H1 (cell line): ENCODE data around the gene AGAP1. TPM values are rescaled to one million over a fixed set of nuclear protein-coding genes. Genes with fewer than 3 reads are reported as not detected.
A peak's percentile ranks its signal among the peaks of the same experiment; 100 is the strongest.

Experiments used
- CTCF ChIA-PET: fragments of 300-600 bp; sonication (Branson Sonifier 250); formaldehyde crosslinking; loops from one replicate; lab custom pipeline; 2021; ENCODE audit not compliant: partially characterized antibody; lab: Charles Lee
- POLR2A ChIA-PET: fragments of 300-600 bp; sonication (Branson Sonifier 250); formaldehyde crosslinking; loops from one replicate; lab custom pipeline; 2021; ENCODE audit warnings: inconsistent platforms; ENCODE audit not compliant: partially characterized antibody; lab: Charles Lee
- DNase-seq, 2 experiments: peaks; one replicate each; pipeline versions ENCODE4 v3.0.0 to v3.0.0-alpha.2; 2010 to 2022; ENCODE audit warnings: low spot score in 2 of 2, low read depth in 1 of 2, mixed read lengths in 1 of 2
- FAIRE-seq: peaks from 2 replicates; lab custom pipeline; 2011; peaks lifted over from hg19 to GRCh38; lab: Jason Lieb, UNC
- H2AFZ ChIP-seq: 2 replicates; pipeline ENCODE4 v1.8.1; 2012; ENCODE audit warnings: low read length, inconsistent platforms
- H2AK5ac ChIP-seq: 2 replicates; pipeline ENCODE4 v1.6.1; 2013; ENCODE audit warnings: low read depth, low read length
- H2BK120ac ChIP-seq: replicated peaks from 2 replicates; pipeline ENCODE3; 2013; ENCODE audit warnings: low read depth, low read length, inconsistent platforms
- H2BK12ac ChIP-seq: 2 replicates; pipeline ENCODE4 v1.6.1; 2013; ENCODE audit warnings: low read depth, low read length
- H2BK15ac ChIP-seq: 2 replicates; pipeline ENCODE4 v1.6.1; 2013; ENCODE audit warnings: low read length
- H2BK20ac ChIP-seq: 2 replicates; pipeline ENCODE4 v1.6.1; 2013; ENCODE audit warnings: low read length
- H2BK5ac ChIP-seq: 2 replicates; pipeline ENCODE4 v1.6.1; 2013; ENCODE audit warnings: low read depth, low read length
- H3K14ac ChIP-seq: 2 replicates; pipeline ENCODE4 v1.6.1; 2013; ENCODE audit warnings: inconsistent platforms; ENCODE audit not compliant: insufficient read length
- H3K18ac ChIP-seq: 2 replicates; pipeline ENCODE4 v1.6.1; 2013; ENCODE audit warnings: low read length; ENCODE audit errors: extremely low read depth
- H3K23ac ChIP-seq: 2 replicates; pipeline ENCODE4 v1.6.1; 2013; ENCODE audit warnings: inconsistent platforms; ENCODE audit not compliant: insufficient read length
- H3K23me2 ChIP-seq: 2 replicates; pipeline ENCODE4 v1.6.1; 2013; ENCODE audit warnings: low read depth, low read length
- H3K27ac ChIP-seq: 2 replicates; pipeline ENCODE4 v1.6.1; 2011; ENCODE audit warnings: low read depth, low read length, inconsistent platforms
- H3K27me3 ChIP-seq, 4 experiments: replicated peaks in 1 of 4; 1 replicate in 1 of 4; 2 replicates in 3 of 4; pipeline versions ENCODE4 v1.6.1 to v1.8.1; 2011 to 2013; ENCODE audit warnings: low read length in 3 of 4, mild to moderate bottlenecking in 3 of 4, inconsistent platforms in 2 of 4, mixed read lengths in 2 of 4, moderate library complexity in 1 of 4; ENCODE audit not compliant: control insufficient read depth in 3 of 4, insufficient read depth in 3 of 4; ENCODE audit errors: extremely low read depth in 1 of 4
- H3K36me3 ChIP-seq, 4 experiments: 2 replicates each; pipeline versions ENCODE4 v1.6.1 to v1.8.1; 2011 to 2013; ENCODE audit warnings: mild to moderate bottlenecking in 4 of 4, low read length in 3 of 4, moderate library complexity in 2 of 4, control low read depth in 1 of 4, inconsistent platforms in 1 of 4; ENCODE audit not compliant: insufficient read depth in 4 of 4, control insufficient read depth in 2 of 4
- H3K4ac ChIP-seq: replicated peaks from 2 replicates; pipeline ENCODE3; 2013; ENCODE audit warnings: low read length, low read depth, mixed read lengths, inconsistent platforms; ENCODE audit not compliant: insufficient read length
- H3K4me1 ChIP-seq, 4 experiments: replicated peaks in 1 of 4; 1 replicate in 1 of 4; 2 replicates in 3 of 4; pipeline versions ENCODE4 v1.6.1 to v1.8.1; 2011 to 2013; ENCODE audit warnings: low read length in 3 of 4, inconsistent platforms in 2 of 4, mixed read lengths in 1 of 4; ENCODE audit not compliant: insufficient read depth in 4 of 4, control insufficient read depth in 3 of 4
- H3K4me2 ChIP-seq, 2 experiments: 2 replicates each; pipeline versions ENCODE4 v1.6.1 to v1.8.1; 2011 to 2013; ENCODE audit warnings: low read depth in 2 of 2, low read length in 2 of 2, control low read depth in 1 of 2, inconsistent platforms in 1 of 2, mild to moderate bottlenecking in 1 of 2; ENCODE audit not compliant: insufficient read depth in 1 of 2
- H3K4me3 ChIP-seq, 4 experiments: fragments of 200-600, 300-600 bp in 1 of 4; sonication (generic), shearing (Covaris generic), sonication (Bioruptor Twin) in 1 of 4; 2 replicates each; pipeline versions ENCODE4 v1.5.1 to v1.8.1; 2011 to 2016; ENCODE audit warnings: low read length in 4 of 4, low read depth in 3 of 4, control low read depth in 2 of 4, inconsistent platforms in 2 of 4, mild to moderate bottlenecking in 2 of 4, mixed read lengths in 1 of 4, moderate library complexity in 1 of 4; ENCODE audit not compliant: insufficient read depth in 2 of 4; ENCODE audit errors: extremely low read depth in 1 of 4
- H3K56ac ChIP-seq: replicated peaks from 2 replicates; pipeline ENCODE3; 2013; ENCODE audit warnings: low read depth, mild to moderate bottlenecking, mixed read lengths, low read length, inconsistent platforms; ENCODE audit not compliant: insufficient read length
- H3K79me1 ChIP-seq: 2 replicates; pipeline ENCODE4 v1.6.1; 2013; ENCODE audit warnings: low read depth, low read length, control low read depth
- H3K79me2 ChIP-seq, 2 experiments: 2 replicates each; pipeline versions ENCODE4 v1.6.1 to v1.8.1; 2012 to 2013; ENCODE audit warnings: low read length in 2 of 2, mild to moderate bottlenecking in 2 of 2, inconsistent platforms in 1 of 2; ENCODE audit not compliant: insufficient read depth in 2 of 2, control insufficient read depth in 1 of 2
- H3K9ac ChIP-seq, 4 experiments: replicated peaks in 1 of 4; 1 replicate in 1 of 4; 2 replicates in 3 of 4; pipeline versions ENCODE4 v1.6.1 to v1.8.1; 2011 to 2013; ENCODE audit warnings: low read depth in 3 of 4, low read length in 3 of 4, control low read depth in 2 of 4, mild to moderate bottlenecking in 2 of 4, moderate library complexity in 2 of 4, inconsistent platforms in 1 of 4; ENCODE audit errors: extremely low read depth in 1 of 4
- H3K9me3 ChIP-seq, 2 experiments: 2 replicates each; pipeline versions ENCODE4 v1.6.1 to v1.8.1; 2012 to 2013; ENCODE audit warnings: mild to moderate bottlenecking in 2 of 2, moderate library complexity in 2 of 2, control low read depth in 1 of 2, inconsistent platforms in 1 of 2, low read depth in 1 of 2, low read length in 1 of 2, mixed read lengths in 1 of 2; ENCODE audit not compliant: insufficient read depth in 2 of 2
- H4K20me1 ChIP-seq, 2 experiments: replicated peaks in 1 of 2; 2 replicates each; pipeline versions ENCODE3 to v1.8.1; 2011 to 2013; ENCODE audit warnings: inconsistent platforms in 2 of 2, low read length in 2 of 2, mild to moderate bottlenecking in 1 of 2; ENCODE audit not compliant: insufficient read depth in 2 of 2, control insufficient read depth in 1 of 2
- H4K5ac ChIP-seq: 2 replicates; pipeline ENCODE4 v1.6.1; 2013; ENCODE audit warnings: low read length, low read depth, mixed read lengths, inconsistent platforms; ENCODE audit not compliant: insufficient read length
- H4K8ac ChIP-seq: 2 replicates; pipeline ENCODE4 v1.8.0; 2013; ENCODE audit warnings: mild to moderate bottlenecking, moderate library complexity, low read length, inconsistent platforms; ENCODE audit not compliant: insufficient read depth; ENCODE audit errors: extremely low read depth
- H4K91ac ChIP-seq: replicated peaks from 2 replicates; pipeline ENCODE3; 2013; ENCODE audit warnings: low read length, mixed read lengths, inconsistent platforms; ENCODE audit not compliant: insufficient read length
- WGBS, 2 experiments: shearing (Covaris generic) in 1 of 2; methylation state at CpG; one replicate each; pipeline versions ENCODE4 v1.1.6 to v1.1.7; 2013 to 2015; ENCODE audit warnings: low lambda C conversion rate in 2 of 2, mixed read lengths in 2 of 2, inconsistent platforms in 1 of 2, low coverage in 1 of 2, missing lambda C conversion rate in 1 of 2; ENCODE audit not compliant: insufficient replicate concordance in 2 of 2, insufficient coverage in 1 of 2, insufficient read length in 1 of 2; ENCODE audit errors: extremely low coverage in 1 of 2, missing lambda C conversion rate in 1 of 2; 5-methylcytosine and 5-hydroxymethylcytosine counted together
- polyA plus RNA-seq, 7 experiments: library from polyadenylated mRNA; depleted of rRNA in 3 of 7; stranded (reverse) in 5 of 7; unstranded in 2 of 7; fragments of >200 nt in 5 of 7; fragments of 200-250 nt in 2 of 7; gene quantifications; 1 replicate in 5 of 7; 2 replicates in 1 of 7; 4 replicates in 1 of 7; pipeline versions ENCODE4 v1.2.1 to v1.2.3, GENCODE V29; 2011 to 2013; ENCODE audit warnings: missing spikeins in 2 of 7, mixed read lengths in 2 of 7
- total RNA-seq: library from RNA; stranded (reverse); fragmentation: NEBNext Ultra II Directional; extraction: Animal tissue kit (Norgen Biotek cat#: 25700); gene quantifications from 2 replicates; pipeline ENCODE4 v1.2.1, GENCODE V29; 2021

The AGAP1 gene
- total and polyA plus RNA-seq, 2 of the 8 experiments (the other 6 are each of a cell fraction or from before 2014, with no cell fraction given), result 18.1 to 39.4 TPM

DNA sequence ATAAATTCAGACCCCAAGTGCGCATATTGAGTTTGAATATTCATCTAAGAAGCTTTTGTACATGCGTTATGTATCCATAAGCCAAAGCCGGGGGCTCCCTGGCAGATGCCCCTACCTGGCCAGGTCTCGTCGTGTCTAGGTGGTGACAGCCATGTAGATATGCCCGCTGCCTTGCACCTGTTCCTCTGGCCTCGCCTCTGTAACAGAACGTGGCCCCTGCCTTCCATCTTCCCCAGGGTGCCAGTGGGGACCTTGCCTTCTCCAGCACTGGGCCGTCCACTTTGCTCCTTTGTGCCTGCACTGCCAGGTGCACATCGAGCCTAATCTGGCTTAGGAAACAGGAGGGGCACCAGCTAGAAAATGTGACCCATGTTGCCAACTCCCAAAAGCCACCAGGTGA lies 198.2 kb downstream of the AGAP1 start:
- Histone ChIP-seq H3K4me3 (no peak overlapping the region), H3K18ac (no peak overlapping the region), H3K9me3 (0 out of 4 replicates have a peak, but pooled peaks cover 0 to under 1% of the 10 kb centered on the region in 2 experiments), H2BK12ac (no peak overlapping the region), H3K4me1 (peaks cover 0 to 15% (median 4%) of the 10 kb centered on the region in 4 experiments; a peak in 6 of 7 replicates), H2BK15ac (no peak overlapping the region), H3K4ac (no peak overlapping the region), H2BK120ac (no peak overlapping the region), H3K4me2 (no peak overlapping the region), H4K91ac (no peak overlapping the region), H3K14ac (no peak overlapping the region), H2BK20ac (no peak overlapping the region), H3K27ac (no peak overlapping the region), H2AK5ac (no peak overlapping the region), H3K23ac (no peak overlapping the region), H4K20me1 (peaks cover 19 to 24% of the 10 kb centered on the region in 2 experiments), H3K56ac (no peak overlapping the region), H3K9ac (no peak overlapping the region), H3K36me3 (no peaks in the 10 kb centered on the region), H3K23me2 (no peaks in the 10 kb centered on the region), H2BK5ac (peak overlapping the region; percentile 66; the same call in 1 of the 2 replicates), H4K5ac (no peak overlapping the region), H3K27me3 (no peaks in the 10 kb centered on the region), H3K79me2 (peaks cover 0 to 91% of the 10 kb centered on the region in 2 experiments; a peak in 2 of 4 replicates), H3K79me1 (peaks cover 41% of the 10 kb centered on the region), H2AFZ (no peak overlapping the region), H4K8ac (0 out of 2 replicates have a peak overlapping the region, but pooled peaks have one; percentile 31)
- no peak for FAIRE-seq
- CTCF ChIA-PET, result interaction anchor here (0.9 to 1.6 kb wide), 2 partner anchors 49 to 51 kb away, joined by 3 read pairs; no protein-coding TSS in a partner anchor
- POLR2A ChIA-PET, result no interaction called here
- no peak for DNase-seq
- WGBS, 2 experiments, result 90% methylated on average over 10 of the region's 10 CpGs; no CpG with 5 or more reads in 1 of the 2 experiments
